Ovary (tissue), 9 donors: ENCODE data around the gene FBXO44. TPM values are rescaled to one million over a fixed set of nuclear protein-coding genes. Genes with fewer than 3 reads are reported as not detected.

ENCODE experiments used
- DNase-seq, 5 donors: peaks; one replicate each; pipeline ENCODE4 v3.0.0-alpha.2; 2019 to 2020
- H3K27ac ChIP-seq, 2 donors: fragments of 200-600 bp; one replicate each; pipeline versions ENCODE4 v1.5.1 to v1.8.0; 2019 to 2022
- H3K27me3 ChIP-seq: fragments of 200-600 bp; one replicate; pipeline ENCODE4 v1.8.0; 2022
- H3K36me3 ChIP-seq: fragments of 200-600 bp; sonication (generic); one replicate; pipeline ENCODE4 v1.5.1; 2019
- H3K4me1 ChIP-seq: one replicate; pipeline ENCODE4 v1.8.1; 2013; ENCODE audit warnings: mild to moderate bottlenecking, moderate library complexity; ENCODE audit not compliant: insufficient read depth
- H3K4me3 ChIP-seq: fragments of 200-600 bp; sonication (generic); one replicate; pipeline ENCODE4 v1.5.1; 2017
- H3K9me3 ChIP-seq, 2 donors: fragments of 200-600 bp in 1 of 2; sonication (generic) in 1 of 2; one replicate each; pipeline versions ENCODE4 v1.5.1 to v1.8.1; 2013 to 2019; ENCODE audit warnings: mild to moderate bottlenecking in 1 of 2, moderate library complexity in 1 of 2
- EP300 ChIP-seq: sonication (generic); formaldehyde crosslinking; IDR thresholded peaks from one replicate; pipeline ENCODE4 v1.6.1; 2017; ENCODE audit warnings: antibody characterized with exemption
- POLR2A ChIP-seq: fragments of 450-650 bp; IDR thresholded peaks from one replicate; pipeline ENCODE4 v1.6.1; 2017; ENCODE audit warnings: antibody characterized with exemption, mild to moderate bottlenecking, moderate library complexity
- WGBS, 3 donors: extraction: QIAGEN DNeasy Blood & Tissue Kit in 1 of 3; methylation state at CpG; one replicate each; pipeline versions ENCODE4 v1.1.5 to v1.1.7; 2013 to 2017; 5-methylcytosine and 5-hydroxymethylcytosine counted together
- intact Hi-C, 4 donors: fragments of 100-400 bp; cut with DNase I; formaldehyde crosslinking; loops; one replicate each; pipeline versions ENCODE4 v1.11.0 to v1.15.1; 2022 to 2023
- polyA plus RNA-seq, 2 donors: library from polyadenylated mRNA; stranded (reverse); fragments of 200-250 nt in 1 of 2; fragments of 350-450 nt in 1 of 2; fragmentation: Illumina TruSeq in 1 of 2; extraction: RNeasy Lipid Tissue Mini Kit (QIAGEN cat#74804) in 1 of 2; gene quantifications; one replicate each; pipeline ENCODE4 v1.2.3, GENCODE V29; 2013 to 2014
- total RNA-seq, 7 donors: library from RNA; depleted of rRNA in 2 of 7; stranded (reverse); fragments of >200 nt in 2 of 7; fragmentation: NEBNext Ultra II Directional in 3 of 7; extraction: Animal tissue kit (Norgen Biotek cat#: 25700) in 3 of 7; gene quantifications; one replicate each; pipeline versions ENCODE4 v1.1.0 to v1.2.4, GENCODE V29; 2016 to 2023
- TF ChIP-seq, protein P1 (sequence below), 3 donors: fragments of 450-650 bp in 2 of 3; fragments of 200-600 bp in 1 of 3; IDR thresholded peaks; one replicate each; pipeline versions ENCODE4 v1.5.1 to v1.8.0; 2016 to 2022; ENCODE audit warnings: antibody characterized with exemption in 3 of 3, mild to moderate bottlenecking in 1 of 3
- donor health status: DM: no; HTN: no; CAD: no; lungs with moderate emphysema.
- donor health status: DM: no; HTN: no; CAD: no.
- donor health status: Bipolar disorder and iron deficiency.
- donor health status: DM: yes; HTN: yes; CAD: no.
- donor health status: DM: no; HTN: no; CAD: no.
- donor health status: DM: yes; HTN: yes; CAD: no.

The FBXO44 gene
- total and polyA plus RNA-seq, 9 donors, result 4.2 to 20.8 (median 17.5) TPM

GRCh38 chr1:11629184-11630016 is 25.3 kb upstream of the FBXO44 start:
- Histone ChIP-seq H3K27ac (no peak overlapping the region), H3K4me3 (no peak overlapping the region), H3K27me3 (no peaks in the 10 kb centered on the region), H3K4me1 (no peaks in the 10 kb centered on the region), H3K9me3 (no peaks in the 10 kb centered on the region), H3K36me3 (no peaks in the 10 kb centered on the region)
- no peak for DNase-seq
- WGBS, 3 donors, result 24 to 35% (median 25%) methylated on average over 15 of the region's 15 CpGs
- TF ChIP-seq EP300, result no peak
- no peak for TF ChIP-seq POLR2A
- TF ChIP-seq, protein P1, sequence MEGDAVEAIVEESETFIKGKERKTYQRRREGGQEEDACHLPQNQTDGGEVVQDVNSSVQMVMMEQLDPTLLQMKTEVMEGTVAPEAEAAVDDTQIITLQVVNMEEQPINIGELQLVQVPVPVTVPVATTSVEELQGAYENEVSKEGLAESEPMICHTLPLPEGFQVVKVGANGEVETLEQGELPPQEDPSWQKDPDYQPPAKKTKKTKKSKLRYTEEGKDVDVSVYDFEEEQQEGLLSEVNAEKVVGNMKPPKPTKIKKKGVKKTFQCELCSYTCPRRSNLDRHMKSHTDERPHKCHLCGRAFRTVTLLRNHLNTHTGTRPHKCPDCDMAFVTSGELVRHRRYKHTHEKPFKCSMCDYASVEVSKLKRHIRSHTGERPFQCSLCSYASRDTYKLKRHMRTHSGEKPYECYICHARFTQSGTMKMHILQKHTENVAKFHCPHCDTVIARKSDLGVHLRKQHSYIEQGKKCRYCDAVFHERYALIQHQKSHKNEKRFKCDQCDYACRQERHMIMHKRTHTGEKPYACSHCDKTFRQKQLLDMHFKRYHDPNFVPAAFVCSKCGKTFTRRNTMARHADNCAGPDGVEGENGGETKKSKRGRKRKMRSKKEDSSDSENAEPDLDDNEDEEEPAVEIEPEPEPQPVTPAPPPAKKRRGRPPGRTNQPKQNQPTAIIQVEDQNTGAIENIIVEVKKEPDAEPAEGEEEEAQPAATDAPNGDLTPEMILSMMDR (IDR thresholded peaks at IDR 0.05), result no peak
- intact Hi-C loops, result no loop called here

DNA sequence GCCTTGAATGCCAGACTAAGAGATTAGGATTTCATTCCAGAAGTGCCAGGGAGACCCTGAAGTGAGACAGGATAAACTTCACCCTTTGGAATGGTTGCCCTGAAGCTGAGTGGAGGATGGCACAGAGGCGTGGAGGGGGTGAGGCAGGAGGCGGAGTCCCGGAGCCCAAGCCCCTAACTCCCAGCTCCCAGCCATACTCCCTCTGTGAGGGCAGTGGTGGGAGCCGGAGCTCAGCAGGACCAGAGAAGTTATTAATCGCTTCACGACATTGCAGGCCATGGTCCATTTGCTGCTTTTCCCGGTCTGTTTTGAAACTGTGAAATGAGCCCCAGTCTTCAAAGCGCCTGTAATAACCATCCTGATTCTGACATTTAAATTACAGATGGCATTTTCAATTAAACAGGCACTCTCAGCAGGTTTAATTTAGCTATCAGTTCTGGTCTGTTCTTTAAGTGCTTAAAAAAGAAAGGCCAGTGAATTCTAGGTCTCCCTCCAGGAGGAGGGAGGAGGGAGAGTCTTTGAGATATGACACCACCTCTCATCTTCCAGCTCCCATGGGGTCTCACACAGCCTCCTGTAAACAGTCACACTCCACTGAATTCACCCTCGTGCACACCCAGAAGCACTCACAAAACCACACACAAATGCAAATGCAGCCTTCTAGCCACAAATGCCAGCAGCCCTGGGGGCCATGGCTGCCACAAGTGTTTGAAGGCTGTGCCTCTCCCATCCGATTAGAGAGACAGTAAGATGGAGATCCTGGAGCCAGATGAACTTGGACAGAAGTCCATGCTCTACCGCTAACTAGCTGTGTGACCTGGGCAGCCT is 20.1 kb upstream of the FBXO44 start:
- no peaks in the 10 kb centered on the region for H3K27me3 ChIP-seq
- no peaks in the 10 kb centered on the region for H3K9me3 ChIP-seq
- no peak overlapping the region for H3K27ac ChIP-seq
- no peaks in the 10 kb centered on the region for H3K36me3 ChIP-seq
- H3K4me3 ChIP-seq, result no peak overlapping the region
- TF ChIP-seq POLR2A (no peak), EP300 (no peak)
- TF ChIP-seq, protein P1 (IDR thresholded peaks at IDR 0.05), result no peak
- DNase-seq, result no peak
- intact Hi-C loops, result no loop called here
- no peaks in the 10 kb centered on the region for H3K4me1 ChIP-seq
- WGBS, 3 donors, result 55 to 67% (median 62%) methylated on average over 11 of the region's 11 CpGs

- H3K27ac ChIP-seq, result no peak overlapping the region
- H3K9me3 ChIP-seq, result no peaks in the 10 kb centered on the region
- H3K4me1 ChIP-seq, result no peaks in the 10 kb centered on the region
- H3K4me3 ChIP-seq, result no peak overlapping the region
- 37 to 52% (median 40%) methylated on average over 5 of the region's 5 CpGs for WGBS, 3 donors
- H3K27me3 ChIP-seq, result no peaks in the 10 kb centered on the region
- intact Hi-C loops, result no loop called here
- no peaks in the 10 kb centered on the region for H3K36me3 ChIP-seq
- TF ChIP-seq, protein P1 (IDR thresholded peaks at IDR 0.05), result no peak
- no peak for TF ChIP-seq POLR2A
- TF ChIP-seq EP300, result no peak
- DNase-seq, result no peak
Measured at GRCh38 chr1:11638121-11638520, 16.6 kb upstream of the FBXO44 start.

DNA sequence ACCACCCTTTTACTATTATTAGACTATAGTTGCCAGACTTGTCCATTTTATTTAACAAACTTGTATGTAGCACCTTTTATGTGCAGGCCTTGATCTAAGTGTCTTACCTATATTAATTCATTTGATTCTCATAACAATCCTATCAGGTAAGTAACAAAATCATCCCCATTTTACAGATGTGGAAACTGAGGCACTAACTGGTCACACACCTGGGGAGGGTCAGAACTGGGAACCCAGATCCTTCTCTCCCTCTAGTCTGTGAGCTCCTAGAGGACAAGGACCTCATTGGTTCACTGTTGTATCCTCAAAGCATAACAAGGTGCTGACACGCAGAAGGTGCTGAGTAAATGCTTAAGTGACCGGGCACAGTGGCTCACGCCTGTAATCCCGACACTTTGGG is 15.3 kb upstream of the FBXO44 start:
- WGBS, 3 donors, result 76 to 84% (median 79%) methylated on average over 4 of the region's 4 CpGs
- intact Hi-C loops, result no loop called here
- Histone ChIP-seq H3K27ac (no peak overlapping the region), H3K4me1 (no peaks in the 10 kb centered on the region), H3K27me3 (no peaks in the 10 kb centered on the region), H3K4me3 (no peak overlapping the region), H3K9me3 (no peaks in the 10 kb centered on the region), H3K36me3 (no peaks in the 10 kb centered on the region)
- no peak for DNase-seq
- TF ChIP-seq, protein P1 (IDR thresholded peaks at IDR 0.05), result no peak
- TF ChIP-seq POLR2A, result no peak
- TF ChIP-seq EP300, result no peak
